Lower leg skin (tissue), 4 donors: ENCODE measurements around the gene DCST1. TPM values are rescaled to one million over a fixed set of nuclear protein-coding genes. Genes with fewer than 3 reads are reported as not detected.

Source experiments
- DNase-seq, 2 donors: peaks; one replicate each; pipeline ENCODE4 v3.0.0-alpha.2; 2019; ENCODE audit warnings: low spot score in 2 of 2
- H3K4me3 ChIP-seq: fragments of 200-600 bp; sonication (generic); 2 replicates; pipeline ENCODE4 v1.5.1; 2017; ENCODE audit warnings: mild to moderate bottlenecking, low read depth; ENCODE audit not compliant: poor library complexity, severe bottlenecking
- CTCF ChIP-seq, 3 donors: fragments of 450-650 bp; IDR thresholded peaks; one replicate each; pipeline ENCODE4 v1.5.1; 2016; ENCODE audit warnings: antibody characterized with exemption in 3 of 3, mild to moderate bottlenecking in 3 of 3, moderate library complexity in 2 of 3
- POLR2A ChIP-seq, 2 donors: fragments of 450-650 bp; IDR thresholded peaks; one replicate each; pipeline ENCODE4 v1.6.1; 2016 to 2017; ENCODE audit warnings: antibody characterized with exemption in 2 of 2, mild to moderate bottlenecking in 1 of 2, moderate library complexity in 1 of 2
- WGBS, 2 donors: methylation state at CpG; one replicate each; pipeline ENCODE4 v1.1.5; 2018; 5-methylcytosine and 5-hydroxymethylcytosine counted together
- intact Hi-C: fragments of 100-400 bp; cut with DNase I; formaldehyde crosslinking; loops from one replicate; pipeline ENCODE4 v1.15.0; 2023; ENCODE audit warnings: low total_unique reads
- total RNA-seq, 4 donors: library from RNA; depleted of rRNA; stranded (reverse); fragments of >200 nt; gene quantifications; one replicate each; pipeline ENCODE4 v1.1.0, GENCODE V29; 2016

DCST1 gene
- total RNA-seq, 4 donors from 2014 or later, result 0.38 to 3.6 (median 0.87) TPM

- intact Hi-C loops, result no loop called here
- 1 to 2% methylated on average over 39 to 55 of the region's 59 CpGs for WGBS, 2 donors
- peak; percentile 63 to 93 for DNase-seq
Measured at GRCh38 chr1:155078469-155079209, 45.0 kb downstream of the DCST1 start, which contains the start of gene EFNA3. Gene EFNA3, plus strand, starts transcription at chr1:155078837. Its CDS starts 105 bp downstream, at chr1:155078942.

GRCh38 chr1:155079210-155079486 is 45.5 kb downstream of the DCST1 start:
- 0 to 5% methylated on average over 10 of the region's 10 CpGs for WGBS, 2 donors
- H3K4me3 ChIP-seq, result peak overlapping the region; percentile 36
- DNase-seq, result no peak
- TF ChIP-seq CTCF (IDR thresholded peaks at IDR 0.05) (no peak), POLR2A (IDR thresholded peaks at IDR 0.05) (no peak)
- intact Hi-C loops, result no loop called here

More at GRCh38 chr1:155078469-155079209, 45.0 kb downstream of the DCST1 start, which contains the start of gene EFNA3:
- peak within 1 kb of the TSS; percentile 36 for H3K4me3 ChIP-seq
- TF ChIP-seq POLR2A (IDR thresholded peaks at IDR 0.05) (no peak), CTCF (IDR thresholded peaks at IDR 0.05) (no peak)

GRCh38 chr1:155079487-155080311 is 46.1 kb downstream of the DCST1 start:
- TF ChIP-seq CTCF (IDR thresholded peaks at IDR 0.05) (no peak), POLR2A (IDR thresholded peaks at IDR 0.05) (no peak)
- intact Hi-C loops, result loop anchor here (5.0 kb wide), 1 partner anchor 32 kb away; no protein-coding TSS in a partner anchor
- WGBS, 2 donors, result 1 to 2% methylated on average over 23 to 50 of the region's 67 CpGs
- no peak for DNase-seq
- H3K4me3 ChIP-seq, result peak overlapping the region; percentile 36

GRCh38 chr1:155080312-155081228 is 46.9 kb downstream of the DCST1 start:
- TF ChIP-seq POLR2A (IDR thresholded peaks at IDR 0.05), result no peak
- TF ChIP-seq CTCF (IDR thresholded peaks at IDR 0.05), result no peak
- 1 to 4% methylated on average over 32 to 53 of the region's 71 CpGs for WGBS, 2 donors
- peak overlapping the region; percentile 36 for H3K4me3 ChIP-seq
- intact Hi-C loops, result loop anchor here (5.0 kb wide), 1 partner anchor 33 kb away; no protein-coding TSS in a partner anchor
- no peak for DNase-seq
